VCaP (cell line): ENCODE measurements around the gene FBP2.

ENCODE experiments used
- H3K27ac ChIP-seq: fragments of 450-650 bp; 2 replicates; pipeline ENCODE4 v1.5.1; 2017
- TF ChIP-seq, protein P1 (sequence below): fragments of 450-650 bp; conservative IDR thresholded peaks from 2 replicates; pipeline ENCODE4 v1.5.1; 2017; ENCODE audit warnings: mild to moderate bottlenecking, moderate library complexity

The FBP2 gene

DNA sequence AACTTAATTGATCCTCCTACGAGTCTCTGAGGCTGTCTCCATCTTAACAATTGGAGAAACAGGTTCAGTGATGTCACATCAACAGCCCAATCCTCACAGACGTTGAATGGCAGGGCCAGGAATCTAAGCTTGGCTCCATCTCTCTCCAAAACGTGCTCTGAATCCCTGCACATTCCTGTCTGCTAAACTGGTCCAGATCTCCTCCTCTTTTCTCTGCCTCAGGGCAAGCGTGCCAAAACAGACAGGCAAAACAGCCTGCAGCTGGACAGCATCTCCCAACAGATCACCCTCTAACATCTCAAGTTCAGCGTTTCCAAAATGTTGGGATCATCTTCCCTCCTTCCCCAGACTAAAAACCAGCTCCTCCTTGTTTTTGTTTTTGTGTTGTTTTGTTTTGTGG lies 39.1 kb upstream of the FBP2 start:
- peak overlapping the region; percentile 99 for H3K27ac ChIP-seq
- TF ChIP-seq, protein P1, sequence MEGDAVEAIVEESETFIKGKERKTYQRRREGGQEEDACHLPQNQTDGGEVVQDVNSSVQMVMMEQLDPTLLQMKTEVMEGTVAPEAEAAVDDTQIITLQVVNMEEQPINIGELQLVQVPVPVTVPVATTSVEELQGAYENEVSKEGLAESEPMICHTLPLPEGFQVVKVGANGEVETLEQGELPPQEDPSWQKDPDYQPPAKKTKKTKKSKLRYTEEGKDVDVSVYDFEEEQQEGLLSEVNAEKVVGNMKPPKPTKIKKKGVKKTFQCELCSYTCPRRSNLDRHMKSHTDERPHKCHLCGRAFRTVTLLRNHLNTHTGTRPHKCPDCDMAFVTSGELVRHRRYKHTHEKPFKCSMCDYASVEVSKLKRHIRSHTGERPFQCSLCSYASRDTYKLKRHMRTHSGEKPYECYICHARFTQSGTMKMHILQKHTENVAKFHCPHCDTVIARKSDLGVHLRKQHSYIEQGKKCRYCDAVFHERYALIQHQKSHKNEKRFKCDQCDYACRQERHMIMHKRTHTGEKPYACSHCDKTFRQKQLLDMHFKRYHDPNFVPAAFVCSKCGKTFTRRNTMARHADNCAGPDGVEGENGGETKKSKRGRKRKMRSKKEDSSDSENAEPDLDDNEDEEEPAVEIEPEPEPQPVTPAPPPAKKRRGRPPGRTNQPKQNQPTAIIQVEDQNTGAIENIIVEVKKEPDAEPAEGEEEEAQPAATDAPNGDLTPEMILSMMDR, result no peak

DNA sequence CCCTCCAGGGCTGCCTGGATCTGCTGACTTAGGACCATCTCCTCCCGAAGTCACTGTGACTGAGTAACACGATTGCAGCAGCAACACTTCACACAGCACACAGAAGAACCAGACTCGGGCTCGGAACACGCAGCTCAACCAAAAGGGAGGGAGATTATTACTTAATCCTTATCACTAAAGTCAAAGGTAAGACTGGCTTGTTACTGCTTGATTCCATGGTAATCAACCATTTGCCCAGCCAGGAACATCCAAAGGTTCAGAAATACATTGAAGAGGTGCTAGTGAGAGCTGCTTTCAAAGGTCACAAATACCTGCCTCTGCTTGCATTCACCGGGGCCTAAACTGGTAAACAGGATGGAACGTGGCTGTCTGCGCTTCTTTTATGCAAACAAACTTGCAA lies 38.0 kb upstream of the FBP2 start:
- peak overlapping the region; percentile 99 for H3K27ac ChIP-seq
- TF ChIP-seq, protein P1, result no peak

DNA sequence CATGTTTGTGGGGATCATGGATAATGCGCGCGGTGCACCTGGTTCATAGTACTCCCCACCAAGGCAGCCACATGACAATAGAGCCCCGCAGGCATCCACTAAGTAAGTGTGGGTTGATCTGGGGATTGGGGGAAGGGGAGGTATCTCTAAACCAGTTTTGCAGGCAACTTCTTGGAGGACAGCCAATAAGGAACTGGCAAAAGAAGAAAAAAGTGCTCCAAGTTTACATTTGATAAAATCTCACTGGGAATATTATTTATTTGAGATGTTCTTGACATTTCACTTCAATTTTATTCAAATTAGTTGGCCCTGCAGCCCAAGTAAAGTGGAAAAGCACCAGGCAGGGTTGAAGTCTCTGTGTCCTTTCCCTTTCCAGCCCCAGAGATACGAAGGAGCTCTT lies 37.2 kb upstream of the FBP2 start:
- H3K27ac ChIP-seq, result peak overlapping the region; percentile 99
- TF ChIP-seq, protein P1, result no peak

DNA sequence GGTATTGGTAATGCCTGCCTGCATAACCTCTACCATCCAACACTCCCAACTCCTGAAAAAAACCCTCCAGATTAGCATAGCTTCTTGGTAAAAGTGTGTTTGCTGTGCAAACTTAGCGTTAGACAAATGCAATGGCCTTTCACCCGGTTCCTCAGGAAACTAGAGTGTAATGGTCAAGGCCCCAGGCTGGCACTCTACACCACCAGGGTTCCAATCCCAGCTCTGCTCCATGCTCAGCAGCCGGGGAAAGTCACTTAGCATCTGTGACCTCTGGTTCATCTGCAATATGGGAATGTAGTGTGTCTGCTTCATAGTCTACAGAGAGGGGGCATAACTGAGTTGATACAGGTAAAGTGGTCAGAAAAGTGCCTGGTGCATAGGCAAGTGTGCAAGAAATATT lies 36.7 kb upstream of the FBP2 start:
- H3K27ac ChIP-seq, result peak overlapping the region; percentile 99
- TF ChIP-seq, protein P1, result no peak

DNA sequence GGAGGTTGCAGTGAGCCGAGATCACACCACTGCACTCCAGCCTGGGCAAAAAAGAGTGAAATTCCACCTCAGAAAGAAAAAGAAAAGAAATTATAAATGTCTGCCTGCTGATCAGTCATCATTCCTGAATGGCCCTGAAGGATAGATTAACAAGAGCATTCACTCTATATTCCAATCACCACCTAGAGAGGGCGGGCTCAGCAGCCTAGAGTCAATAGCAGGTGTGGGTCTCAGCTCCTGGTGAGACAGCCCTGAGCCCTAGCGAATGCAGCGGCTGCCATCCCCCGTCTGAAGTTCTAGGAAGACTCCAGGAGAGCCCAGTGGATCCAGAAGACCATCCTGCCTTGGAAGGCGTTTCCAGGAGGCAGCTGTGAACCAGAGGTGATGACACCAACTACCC lies 33.7 kb upstream of the FBP2 start:
- TF ChIP-seq, protein P1, result no peak
- H3K27ac ChIP-seq, result peak overlapping the region; percentile 99; the same call in 1 of the 2 replicates

DNA sequence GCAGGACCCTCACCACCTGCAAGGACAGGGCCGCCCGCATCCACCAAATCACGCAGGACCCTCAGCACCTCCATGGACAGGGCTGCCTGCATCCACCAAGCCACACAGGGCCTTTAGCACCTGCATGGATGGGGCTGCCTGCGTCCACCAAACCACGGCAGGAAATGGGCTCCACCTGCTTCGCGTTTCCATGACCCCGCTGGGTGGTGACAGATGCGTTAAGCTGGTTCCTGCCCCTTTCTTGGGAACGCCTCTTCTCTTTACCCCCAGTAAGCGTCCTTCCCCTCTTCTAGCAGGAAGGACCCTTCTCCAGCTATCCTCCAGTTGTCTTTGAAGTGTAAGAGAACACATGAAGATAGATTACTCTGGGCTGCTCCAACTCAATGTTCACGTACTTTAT lies 32.2 kb upstream of the FBP2 start:
- no peak overlapping the region for H3K27ac ChIP-seq
- TF ChIP-seq, protein P1, result no peak

DNA sequence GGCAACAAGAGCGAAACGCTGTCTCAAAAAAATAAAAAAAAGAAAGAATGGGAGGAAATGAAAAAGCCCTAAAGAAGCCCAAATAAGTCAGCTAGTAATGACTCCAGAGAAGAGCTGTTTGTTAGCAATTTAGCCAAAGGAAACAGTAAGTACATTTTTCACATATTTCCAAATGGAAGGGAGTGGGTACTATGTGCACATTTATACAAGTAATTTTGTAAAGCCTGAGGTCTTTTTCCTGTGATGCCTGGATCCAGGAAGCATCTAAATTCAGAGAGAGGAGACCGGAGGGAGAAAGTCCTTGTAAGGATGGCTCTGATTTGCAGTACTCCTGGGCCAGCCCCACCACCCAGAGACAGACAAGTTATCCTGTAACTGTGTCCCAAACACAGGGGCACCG lies 31.0 kb upstream of the FBP2 start:
- H3K27ac ChIP-seq, result no peak overlapping the region
- TF ChIP-seq, protein P1, result no peak

DNA sequence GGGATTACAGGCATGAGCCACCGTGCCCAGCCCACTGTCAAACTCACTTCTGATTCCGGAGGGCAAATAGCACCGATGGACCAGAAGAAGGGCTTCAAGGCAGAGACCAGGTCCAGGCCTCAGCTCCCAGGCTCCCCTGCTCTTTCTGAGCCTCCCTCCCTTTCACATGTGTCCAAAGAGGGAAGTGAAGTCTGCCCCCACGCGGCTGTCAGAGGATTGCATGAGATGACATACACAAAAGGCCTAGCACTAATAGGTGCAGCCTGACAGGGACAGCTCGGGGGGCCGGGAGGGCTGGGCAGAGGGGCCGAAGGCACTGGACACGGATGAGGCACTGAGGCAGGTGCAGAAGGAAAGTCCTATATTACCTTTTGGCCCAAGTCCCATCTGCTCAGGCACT lies 29.6 kb upstream of the FBP2 start:
- H3K27ac ChIP-seq, result no peak overlapping the region
- TF ChIP-seq, protein P1, result no peak
